Sigmoid colon (tissue), 7 donors: Measurements from ENCODE around the gene NFIA. TPM values are rescaled to one million over a fixed set of nuclear protein-coding genes. Genes with fewer than 3 reads are reported as not detected.

Source experiments
- DNase-seq: peaks from one replicate; pipeline ENCODE4 v3.0.0-alpha.2; 2019
- H3K27ac ChIP-seq, 4 donors: fragments of 200-600 bp; sonication (generic); one replicate each; pipeline ENCODE4 v1.5.1; 2016 to 2019; ENCODE audit warnings: mild to moderate bottlenecking in 1 of 4
- H3K27me3 ChIP-seq, 3 donors: fragments of 200-600 bp; sonication (generic); one replicate each; pipeline ENCODE4 v1.5.1; 2019; ENCODE audit warnings: mild to moderate bottlenecking in 1 of 3
- H3K36me3 ChIP-seq, 4 donors: fragments of 200-600 bp; sonication (generic); one replicate each; pipeline ENCODE4 v1.5.1; 2016 to 2019
- H3K4me1 ChIP-seq, 4 donors: fragments of 200-600 bp; sonication (generic); one replicate each; pipeline ENCODE4 v1.5.1; 2017 to 2019
- H3K4me3 ChIP-seq, 4 donors: fragments of 200-600 bp; sonication (generic); one replicate each; pipeline ENCODE4 v1.5.1; 2017 to 2019; ENCODE audit warnings: mild to moderate bottlenecking in 2 of 4, moderate library complexity in 1 of 4
- H3K9me3 ChIP-seq, 4 donors: fragments of 200-600 bp in 3 of 4; sonication (generic) in 3 of 4; one replicate each; pipeline versions ENCODE4 v1.5.1 to v1.6.1; 2013 to 2019
- CTCF ChIP-seq, 4 experiments: fragments of 450-650 bp in 3 of 4; fragments of 200-600 bp in 1 of 4; IDR thresholded peaks; one replicate each; pipeline ENCODE4 v1.5.1; 2016 to 2019; ENCODE audit warnings: antibody characterized with exemption in 4 of 4, mild to moderate bottlenecking in 3 of 4, moderate library complexity in 2 of 4
- EP300 ChIP-seq, 4 donors: sonication (generic); formaldehyde crosslinking; IDR thresholded peaks; one replicate each; pipeline ENCODE4 v1.6.1; 2017; ENCODE audit warnings: antibody characterized with exemption in 4 of 4
- POLR2A ChIP-seq, 2 donors: fragments of 450-650 bp; IDR thresholded peaks; one replicate each; pipeline ENCODE4 v1.6.1; 2016; ENCODE audit warnings: antibody characterized with exemption in 2 of 2, mild to moderate bottlenecking in 2 of 2, moderate library complexity in 2 of 2
- POLR2AphosphoS5 ChIP-seq, 4 donors: sonication (generic); formaldehyde crosslinking; IDR thresholded peaks; one replicate each; pipeline ENCODE4 v1.6.1; 2017; ENCODE audit warnings: antibody characterized with exemption in 4 of 4
- WGBS, 2 donors: extraction: QIAGEN DNeasy Blood & Tissue Kit; methylation state at CpG; one replicate each; pipeline ENCODE4 v1.1.7; 2013; 5-methylcytosine and 5-hydroxymethylcytosine counted together
- intact Hi-C: fragments of 100-400 bp; cut with DNase I; formaldehyde crosslinking; loops from one replicate; pipeline ENCODE4 v1.15.1; 2023
- polyA plus RNA-seq, 3 donors: library from polyadenylated mRNA; stranded (reverse); fragments of 200-250 nt; gene quantifications; one replicate each; pipeline ENCODE4 v1.2.3, GENCODE V29; 2013
- total RNA-seq, 4 donors: library from RNA; depleted of rRNA; stranded (reverse); fragments of >200 nt; gene quantifications; one replicate each; pipeline ENCODE4 v1.1.0, GENCODE V29; 2016
- donor health status: healthy with polysubstance abuse.
- donor health status: Bipolar disorder and iron deficiency.
- donor health status: healthy.

The NFIA gene
- total and polyA plus RNA-seq, 7 donors, result 2.3 to 154 (median 79.7) TPM

GRCh38 chr1:61264825-61265242, 182.5 kb downstream of the NFIA start:
- WGBS, 2 donors, result 89 to 91% methylated on average over 4 of the region's 4 CpGs
- Histone ChIP-seq H3K27me3 (no peaks in the 10 kb centered on the region), H3K4me3 (no peak overlapping the region), H3K27ac (no peak overlapping the region), H3K4me1 (peaks cover 0 to 60% (median 20%) of the 10 kb centered on the region in 4 donors), H3K9me3 (no peaks in the 10 kb centered on the region), H3K36me3 (no peaks in the 10 kb centered on the region)
- TF ChIP-seq EP300 (IDR thresholded peaks at IDR 0.05) (no peak), POLR2A (IDR thresholded peaks at IDR 0.05) (no peak), CTCF (IDR thresholded peaks at IDR 0.05) (no peak), POLR2AphosphoS5 (IDR thresholded peaks at IDR 0.05) (no peak)
- intact Hi-C loops, result no loop called here
- no peak for DNase-seq

- H3K4me1 ChIP-seq, result peaks cover 0 to 61% (median 17%) of the 10 kb centered on the region in 4 donors
- H3K27me3 ChIP-seq, result no peaks in the 10 kb centered on the region
- WGBS, 2 donors, result 83 to 87% methylated on average over 3 of the region's 3 CpGs
- H3K9me3 ChIP-seq, result no peaks in the 10 kb centered on the region
- no peak for DNase-seq
- TF ChIP-seq EP300 (IDR thresholded peaks at IDR 0.05) (no peak), POLR2A (IDR thresholded peaks at IDR 0.05) (no peak), CTCF (IDR thresholded peaks at IDR 0.05) (no peak), POLR2AphosphoS5 (IDR thresholded peaks at IDR 0.05) (no peak)
- no peak overlapping the region for H3K27ac ChIP-seq
- intact Hi-C loops, result no loop called here
- no peak overlapping the region for H3K4me3 ChIP-seq
- no peaks in the 10 kb centered on the region for H3K36me3 ChIP-seq
These were observed 183.3 kb downstream of the NFIA start for GRCh38 chr1:61265665-61266064.

- no peak for DNase-seq
- intact Hi-C loops, result no loop called here
- H3K4me1 ChIP-seq, result peaks cover 0 to 52% (median 14%) of the 10 kb centered on the region in 4 donors
- no peaks in the 10 kb centered on the region for H3K27me3 ChIP-seq
- no peaks in the 10 kb centered on the region for H3K9me3 ChIP-seq
- no peaks in the 10 kb centered on the region for H3K36me3 ChIP-seq
- H3K27ac ChIP-seq, result no peak overlapping the region
- TF ChIP-seq CTCF (IDR thresholded peaks at IDR 0.05) (no peak), EP300 (IDR thresholded peaks at IDR 0.05) (no peak), POLR2AphosphoS5 (IDR thresholded peaks at IDR 0.05) (no peak), POLR2A (IDR thresholded peaks at IDR 0.05) (no peak)
- H3K4me3 ChIP-seq, result no peak overlapping the region
These were observed 184.4 kb downstream of the NFIA start for GRCh38 chr1:61266738-61267137.

- no peak for TF ChIP-seq POLR2AphosphoS5 (IDR thresholded peaks at IDR 0.05)
- TF ChIP-seq POLR2A (IDR thresholded peaks at IDR 0.05), result no peak
- TF ChIP-seq CTCF (IDR thresholded peaks at IDR 0.05), result no peak
- intact Hi-C loops, result no loop called here
- Histone ChIP-seq H3K4me1 (peaks cover 0 to 44% (median 17%) of the 10 kb centered on the region in 4 donors), H3K36me3 (no peaks in the 10 kb centered on the region), H3K27ac (no peak overlapping the region), H3K9me3 (no peaks in the 10 kb centered on the region), H3K4me3 (no peak overlapping the region), H3K27me3 (no peaks in the 10 kb centered on the region)
- DNase-seq, result no peak
- WGBS, 2 donors, result 77 to 81% methylated on average over 9 of the region's 9 CpGs
These were observed 186.3 kb downstream of the NFIA start for GRCh38 chr1:61268546-61269240.

GRCh38 chr1:61269602-61270001, 187.2 kb downstream of the NFIA start:
- Histone ChIP-seq H3K27me3 (no peaks in the 10 kb centered on the region), H3K4me1 (peaks cover 0 to 45% (median 19%) of the 10 kb centered on the region in 4 donors), H3K4me3 (no peak overlapping the region), H3K36me3 (no peaks in the 10 kb centered on the region), H3K9me3 (no peaks in the 10 kb centered on the region), H3K27ac (no peak overlapping the region)
- 83 to 93% methylated on average over 1 of the region's 1 CpG for WGBS, 2 donors
- intact Hi-C loops, result no loop called here
- no peak for DNase-seq
- TF ChIP-seq CTCF (IDR thresholded peaks at IDR 0.05), result no peak
